ENCODE data around the gene KLF16.
"Not testable (repeated sequence)": the region's sequence is repeated elsewhere in the genome, so short reads cannot be mapped to it uniquely, and the experiment has no call there.

The KLF16 gene

GRCh38 chr19:1884291-1884718, 20.9 kb upstream of the KLF16 start:
- DNase-seq (ENCODE audit: low read depth), result peak; percentile 26

GRCh38 chr19:1883784-1884183, 20.4 kb upstream of the KLF16 start:
- no peak for DNase-seq (ENCODE audit: low read depth)

GRCh38 chr19:1882786-1883692, 19.7 kb upstream of the KLF16 start:
- DNase-seq (ENCODE audit: low read depth), result no peak

GRCh38 chr19:1882089-1882785, 18.9 kb upstream of the KLF16 start:
- DNase-seq (ENCODE audit: low read depth), result peak; percentile 60

- DNase-seq (ENCODE audit: low read depth), result not testable (repeated sequence)
Measured at GRCh38 chr19:1881393-1882088, 18.2 kb upstream of the KLF16 start.

- no peak for DNase-seq (ENCODE audit: low read depth)
Measured at GRCh38 chr19:1880611-1881392, 17.4 kb upstream of the KLF16 start.

GRCh38 chr19:1879982-1880381, 16.6 kb upstream of the KLF16 start:
- DNase-seq (ENCODE audit: low read depth), result not testable (repeated sequence)

GRCh38 chr19:1878583-1878982, 15.2 kb upstream of the KLF16 start:
- not testable (repeated sequence) for DNase-seq (ENCODE audit: low read depth)

- DNase-seq (ENCODE audit: low read depth), result not testable (repeated sequence)
Measured at GRCh38 chr19:1877280-1877660, 13.9 kb upstream of the KLF16 start.

GRCh38 chr19:1876496-1877279, 13.3 kb upstream of the KLF16 start:
- DNase-seq (ENCODE audit: low read depth), result not testable (repeated sequence)

- DNase-seq (ENCODE audit: low read depth), result peak; percentile 82
Measured at GRCh38 chr19:1875646-1876495, 12.5 kb upstream of the KLF16 start.

- not testable (repeated sequence) for DNase-seq (ENCODE audit: low read depth)
Measured at GRCh38 chr19:1875265-1875645, 11.9 kb upstream of the KLF16 start.

- no peak for DNase-seq (ENCODE audit: low read depth)
Measured at GRCh38 chr19:1874554-1875185, 11.3 kb upstream of the KLF16 start.

- DNase-seq (ENCODE audit: low read depth), result no peak
Measured at GRCh38 chr19:1873524-1874473, 10.4 kb upstream of the KLF16 start.

- DNase-seq (ENCODE audit: low read depth), result no peak
Measured at GRCh38 chr19:1872807-1873523, 9.6 kb upstream of the KLF16 start.

- no peak for DNase-seq (ENCODE audit: low read depth)
Measured at GRCh38 chr19:1871630-1872029, 8.3 kb upstream of the KLF16 start.

- no peak for DNase-seq (ENCODE audit: low read depth)
Measured at GRCh38 chr19:1871140-1871597, 7.8 kb upstream of the KLF16 start.

GRCh38 chr19:1868971-1869370, 5.6 kb upstream of the KLF16 start:
- DNase-seq (ENCODE audit: low read depth), result no peak
